Liver (tissue), 9 donors: ENCODE data around the gene GAS2. TPM values are rescaled to one million over a fixed set of nuclear protein-coding genes. Genes with fewer than 3 reads are reported as not detected.

Experiments used
- DNase-seq: peaks from one replicate; pipeline ENCODE4 v3.0.0-alpha.2; 2017; ENCODE audit warnings: low spot score
- H3K27ac ChIP-seq, 2 donors: one replicate each; pipeline ENCODE4 v1.7.0; 2013; ENCODE audit warnings: inconsistent platforms in 2 of 2, low read length in 2 of 2, control low read depth in 1 of 2, low read depth in 1 of 2, mild to moderate bottlenecking in 1 of 2
- H3K27me3 ChIP-seq, 4 donors: one replicate each; pipeline versions ENCODE4 v1.6.1 to v1.7.0; 2013; ENCODE audit warnings: low read length in 3 of 4, inconsistent platforms in 1 of 4, mild to moderate bottlenecking in 1 of 4, moderate library complexity in 1 of 4; ENCODE audit not compliant: control insufficient read depth in 4 of 4, insufficient read depth in 4 of 4
- H3K36me3 ChIP-seq, 4 donors: one replicate each; pipeline versions ENCODE4 v1.6.1 to v1.7.0; 2013; ENCODE audit warnings: low read length in 3 of 4, mild to moderate bottlenecking in 3 of 4, low read depth in 1 of 4, moderate library complexity in 1 of 4; ENCODE audit not compliant: control insufficient read depth in 4 of 4, insufficient read depth in 3 of 4
- H3K4me1 ChIP-seq, 4 donors: one replicate each; pipeline versions ENCODE4 v1.6.1 to v1.7.0; 2013; ENCODE audit warnings: low read length in 3 of 4, mild to moderate bottlenecking in 3 of 4, moderate library complexity in 1 of 4; ENCODE audit not compliant: control insufficient read depth in 4 of 4, insufficient read depth in 4 of 4
- H3K4me3 ChIP-seq, 3 donors: one replicate each; pipeline versions ENCODE4 v1.6.1 to v1.7.0; 2013; ENCODE audit warnings: low read length in 3 of 3, control low read depth in 1 of 3, low read depth in 1 of 3, mild to moderate bottlenecking in 1 of 3
- H3K9ac ChIP-seq, 2 donors: one replicate each; pipeline ENCODE4 v1.7.0; 2013; ENCODE audit warnings: low read length in 2 of 2, mild to moderate bottlenecking in 2 of 2, moderate library complexity in 2 of 2, control low read depth in 1 of 2, low read depth in 1 of 2
- H3K9me3 ChIP-seq, 4 donors: one replicate each; pipeline versions ENCODE4 v1.6.1 to v1.7.0; 2013; ENCODE audit warnings: low read length in 3 of 4; ENCODE audit not compliant: control insufficient read depth in 4 of 4
- EGR1 ChIP-seq, 2 donors: IDR thresholded peaks; 2 replicates each; pipeline ENCODE4 v1.6.1; 2016 to 2018; ENCODE audit warnings: antibody characterized with exemption in 2 of 2, low read depth in 2 of 2
- FOXA1 ChIP-seq: IDR thresholded peaks from 2 replicates; pipeline ENCODE4 v1.6.1; 2016; ENCODE audit warnings: antibody characterized with exemption
- FOXA2 ChIP-seq: IDR thresholded peaks from 2 replicates; pipeline ENCODE4 v1.6.1; 2016; ENCODE audit warnings: antibody characterized with exemption
- HNF4A ChIP-seq, 2 donors: conservative IDR thresholded peaks; 2 replicates each; pipeline ENCODE4 v1.6.1; 2016; ENCODE audit warnings: antibody characterized with exemption in 2 of 2, mild to moderate bottlenecking in 2 of 2
- HNF4G ChIP-seq: IDR thresholded peaks from 2 replicates; pipeline ENCODE4 v1.6.1; 2016; ENCODE audit warnings: antibody characterized with exemption
- JUND ChIP-seq, 2 donors: IDR thresholded peaks; 2 replicates each; pipeline ENCODE4 v1.6.1; 2016; ENCODE audit warnings: antibody characterized with exemption in 2 of 2
- NR2F2 ChIP-seq: IDR thresholded peaks from 2 replicates; pipeline ENCODE4 v1.6.1; 2016; ENCODE audit warnings: antibody characterized with exemption
- RAD21 ChIP-seq, 2 donors: IDR thresholded peaks; 2 replicates each; pipeline ENCODE4 v1.6.1; 2016; ENCODE audit warnings: antibody characterized with exemption in 2 of 2, mild to moderate bottlenecking in 2 of 2
- RXRA ChIP-seq, 2 donors: IDR thresholded peaks; 2 replicates each; pipeline ENCODE4 v1.6.1; 2017 to 2018; ENCODE audit warnings: antibody characterized with exemption in 2 of 2, mild to moderate bottlenecking in 1 of 2
- SP1 ChIP-seq: IDR thresholded peaks from 2 replicates; pipeline ENCODE4 v1.6.1; 2018; ENCODE audit warnings: antibody characterized with exemption, mild to moderate bottlenecking
- TAF1 ChIP-seq: conservative IDR thresholded peaks from 2 replicates; pipeline ENCODE4 v1.6.1; 2016; ENCODE audit warnings: antibody characterized with exemption, mild to moderate bottlenecking
- YY1 ChIP-seq: IDR thresholded peaks from 2 replicates; pipeline ENCODE4 v1.6.1; 2016; ENCODE audit warnings: antibody characterized with exemption, mild to moderate bottlenecking
- WGBS: extraction: QIAGEN DNeasy Blood & Tissue Kit; methylation state at CpG from one replicate; pipeline ENCODE4 v1.1.7; 2013; 5-methylcytosine and 5-hydroxymethylcytosine counted together
- polyA plus RNA-seq, 2 donors: library from polyadenylated mRNA; stranded (reverse) in 1 of 2; unstranded in 1 of 2; fragments of 200-250 nt in 1 of 2; fragments of >200 nt in 1 of 2; fragmentation: Nextera tagmentation in 1 of 2; extraction: Ambion mirVana in 1 of 2; gene quantifications; one replicate each; pipeline versions ENCODE4 v1.2.1 to v1.2.3, GENCODE V29; 2013 to 2015
- total RNA-seq, 2 donors: library from RNA; depleted of rRNA; stranded (reverse); fragments of >200 nt; gene quantifications; one replicate each; pipeline ENCODE4 v1.2.3, GENCODE V29; 2014
- TF ChIP-seq, protein P1 (sequence below): fragments of 150-350 bp; IDR thresholded peaks from 2 replicates; pipeline ENCODE4 v1.5.1; 2017; ENCODE audit warnings: improper control_type of control experiment, low read depth, low read length; ENCODE audit not compliant: missing input control
- TF ChIP-seq, protein P2 (sequence below): IDR thresholded peaks from 2 replicates; pipeline ENCODE4 v1.6.1; 2016; ENCODE audit warnings: antibody characterized with exemption, mild to moderate bottlenecking
- TF ChIP-seq, protein P3 (sequence below): IDR thresholded peaks from 2 replicates; pipeline ENCODE4 v1.6.1; 2016; ENCODE audit warnings: antibody characterized with exemption
- TF ChIP-seq, protein P4 (sequence below): IDR thresholded peaks from 2 replicates; pipeline ENCODE4 v1.6.1; 2016; ENCODE audit warnings: antibody characterized with exemption
- TF ChIP-seq, protein P5 (sequence below): IDR thresholded peaks from 2 replicates; pipeline ENCODE4 v1.6.1; 2016; ENCODE audit warnings: antibody characterized with exemption
- donor health status: healthy.
- donor health status: healthy.
- donor health status: healthy.
- donor health status: healthy.
- donor health status: healthy.

GAS2 gene
- total and polyA plus RNA-seq, 4 donors, result 13.4 to 75.6 (median 42.3) TPM

DNA sequence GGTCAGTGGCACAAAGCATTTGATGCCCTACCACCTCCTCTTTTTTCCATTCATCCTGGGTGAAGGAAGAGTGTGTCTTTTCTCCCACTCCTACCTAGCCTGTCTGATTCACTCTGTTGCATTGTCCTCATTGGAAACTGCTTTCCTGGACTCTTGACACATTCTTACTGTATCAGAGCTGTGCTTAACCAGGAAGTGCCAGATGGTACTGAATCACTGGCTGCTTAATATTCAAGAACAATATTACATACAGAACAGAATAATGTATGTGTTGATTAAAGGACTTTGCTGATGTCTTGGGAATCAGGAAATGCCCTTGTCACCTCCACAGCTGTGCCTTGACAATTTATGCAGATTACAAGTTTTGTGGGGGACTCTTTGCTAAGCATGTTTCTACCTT lies 118.8 kb downstream of the GAS2 start:
- Histone ChIP-seq H3K4me1 (peaks cover 0 to 4% (median 0%) of the 10 kb centered on the region in 4 donors), H3K4me3 (no peak overlapping the region), H3K9me3 (no peaks in the 10 kb centered on the region), H3K9ac (no peak overlapping the region), H3K27me3 (no peaks in the 10 kb centered on the region), H3K36me3 (peaks cover 0 to 3% (median 0%) of the 10 kb centered on the region in 4 donors), H3K27ac (no peak overlapping the region)
- TF ChIP-seq, protein P1, sequence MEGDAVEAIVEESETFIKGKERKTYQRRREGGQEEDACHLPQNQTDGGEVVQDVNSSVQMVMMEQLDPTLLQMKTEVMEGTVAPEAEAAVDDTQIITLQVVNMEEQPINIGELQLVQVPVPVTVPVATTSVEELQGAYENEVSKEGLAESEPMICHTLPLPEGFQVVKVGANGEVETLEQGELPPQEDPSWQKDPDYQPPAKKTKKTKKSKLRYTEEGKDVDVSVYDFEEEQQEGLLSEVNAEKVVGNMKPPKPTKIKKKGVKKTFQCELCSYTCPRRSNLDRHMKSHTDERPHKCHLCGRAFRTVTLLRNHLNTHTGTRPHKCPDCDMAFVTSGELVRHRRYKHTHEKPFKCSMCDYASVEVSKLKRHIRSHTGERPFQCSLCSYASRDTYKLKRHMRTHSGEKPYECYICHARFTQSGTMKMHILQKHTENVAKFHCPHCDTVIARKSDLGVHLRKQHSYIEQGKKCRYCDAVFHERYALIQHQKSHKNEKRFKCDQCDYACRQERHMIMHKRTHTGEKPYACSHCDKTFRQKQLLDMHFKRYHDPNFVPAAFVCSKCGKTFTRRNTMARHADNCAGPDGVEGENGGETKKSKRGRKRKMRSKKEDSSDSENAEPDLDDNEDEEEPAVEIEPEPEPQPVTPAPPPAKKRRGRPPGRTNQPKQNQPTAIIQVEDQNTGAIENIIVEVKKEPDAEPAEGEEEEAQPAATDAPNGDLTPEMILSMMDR, result no peak
- TF ChIP-seq, protein P2, sequence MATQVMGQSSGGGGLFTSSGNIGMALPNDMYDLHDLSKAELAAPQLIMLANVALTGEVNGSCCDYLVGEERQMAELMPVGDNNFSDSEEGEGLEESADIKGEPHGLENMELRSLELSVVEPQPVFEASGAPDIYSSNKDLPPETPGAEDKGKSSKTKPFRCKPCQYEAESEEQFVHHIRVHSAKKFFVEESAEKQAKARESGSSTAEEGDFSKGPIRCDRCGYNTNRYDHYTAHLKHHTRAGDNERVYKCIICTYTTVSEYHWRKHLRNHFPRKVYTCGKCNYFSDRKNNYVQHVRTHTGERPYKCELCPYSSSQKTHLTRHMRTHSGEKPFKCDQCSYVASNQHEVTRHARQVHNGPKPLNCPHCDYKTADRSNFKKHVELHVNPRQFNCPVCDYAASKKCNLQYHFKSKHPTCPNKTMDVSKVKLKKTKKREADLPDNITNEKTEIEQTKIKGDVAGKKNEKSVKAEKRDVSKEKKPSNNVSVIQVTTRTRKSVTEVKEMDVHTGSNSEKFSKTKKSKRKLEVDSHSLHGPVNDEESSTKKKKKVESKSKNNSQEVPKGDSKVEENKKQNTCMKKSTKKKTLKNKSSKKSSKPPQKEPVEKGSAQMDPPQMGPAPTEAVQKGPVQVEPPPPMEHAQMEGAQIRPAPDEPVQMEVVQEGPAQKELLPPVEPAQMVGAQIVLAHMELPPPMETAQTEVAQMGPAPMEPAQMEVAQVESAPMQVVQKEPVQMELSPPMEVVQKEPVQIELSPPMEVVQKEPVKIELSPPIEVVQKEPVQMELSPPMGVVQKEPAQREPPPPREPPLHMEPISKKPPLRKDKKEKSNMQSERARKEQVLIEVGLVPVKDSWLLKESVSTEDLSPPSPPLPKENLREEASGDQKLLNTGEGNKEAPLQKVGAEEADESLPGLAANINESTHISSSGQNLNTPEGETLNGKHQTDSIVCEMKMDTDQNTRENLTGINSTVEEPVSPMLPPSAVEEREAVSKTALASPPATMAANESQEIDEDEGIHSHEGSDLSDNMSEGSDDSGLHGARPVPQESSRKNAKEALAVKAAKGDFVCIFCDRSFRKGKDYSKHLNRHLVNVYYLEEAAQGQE, result no peak
- TF ChIP-seq RAD21 (IDR thresholded peaks at IDR 0.05), result no peak
- no peak for DNase-seq

DNA sequence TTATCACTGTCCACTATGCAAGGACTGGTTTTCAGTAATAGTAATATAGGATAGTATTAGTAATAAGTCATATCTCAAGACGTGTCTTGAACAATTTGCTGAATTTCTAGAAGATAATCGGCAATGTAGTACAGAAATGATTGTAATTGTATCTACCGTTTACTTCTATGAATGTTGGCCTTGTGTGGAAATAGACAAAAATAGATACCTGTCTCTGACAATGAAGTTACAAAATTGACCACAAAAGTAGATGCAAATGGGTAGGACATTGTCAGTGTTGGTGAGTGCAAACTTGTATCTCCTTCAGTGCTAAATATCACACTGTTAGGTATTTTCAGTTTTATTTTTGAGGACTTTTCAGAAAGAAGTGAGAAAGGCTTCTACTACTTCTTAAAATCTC lies 120.1 kb downstream of the GAS2 start:
- H3K27ac ChIP-seq, result no peak overlapping the region
- TF ChIP-seq HNF4G (no peak), SP1 (no peak), JUND (IDR thresholded peaks at IDR 0.05) (no peak), HNF4A (conservative IDR thresholded peaks at IDR 0.05) (no peak), NR2F2 (no peak), FOXA2 (no peak), RXRA (IDR thresholded peaks at IDR 0.05) (no peak), TAF1 (no peak), FOXA1 (no peak), YY1 (no peak), RAD21 (IDR thresholded peaks at IDR 0.05) (no peak), EGR1 (IDR thresholded peaks at IDR 0.05; ENCODE audit: low read depth in 2 of 2) (no peak)
- TF ChIP-seq, protein P3, sequence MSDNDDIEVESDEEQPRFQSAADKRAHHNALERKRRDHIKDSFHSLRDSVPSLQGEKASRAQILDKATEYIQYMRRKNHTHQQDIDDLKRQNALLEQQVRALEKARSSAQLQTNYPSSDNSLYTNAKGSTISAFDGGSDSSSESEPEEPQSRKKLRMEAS, result no peak
- TF ChIP-seq, protein P2, result no peak
- TF ChIP-seq, protein P4, sequence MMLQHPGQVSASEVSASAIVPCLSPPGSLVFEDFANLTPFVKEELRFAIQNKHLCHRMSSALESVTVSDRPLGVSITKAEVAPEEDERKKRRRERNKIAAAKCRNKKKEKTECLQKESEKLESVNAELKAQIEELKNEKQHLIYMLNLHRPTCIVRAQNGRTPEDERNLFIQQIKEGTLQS, result no peak
- TF ChIP-seq, protein P5, sequence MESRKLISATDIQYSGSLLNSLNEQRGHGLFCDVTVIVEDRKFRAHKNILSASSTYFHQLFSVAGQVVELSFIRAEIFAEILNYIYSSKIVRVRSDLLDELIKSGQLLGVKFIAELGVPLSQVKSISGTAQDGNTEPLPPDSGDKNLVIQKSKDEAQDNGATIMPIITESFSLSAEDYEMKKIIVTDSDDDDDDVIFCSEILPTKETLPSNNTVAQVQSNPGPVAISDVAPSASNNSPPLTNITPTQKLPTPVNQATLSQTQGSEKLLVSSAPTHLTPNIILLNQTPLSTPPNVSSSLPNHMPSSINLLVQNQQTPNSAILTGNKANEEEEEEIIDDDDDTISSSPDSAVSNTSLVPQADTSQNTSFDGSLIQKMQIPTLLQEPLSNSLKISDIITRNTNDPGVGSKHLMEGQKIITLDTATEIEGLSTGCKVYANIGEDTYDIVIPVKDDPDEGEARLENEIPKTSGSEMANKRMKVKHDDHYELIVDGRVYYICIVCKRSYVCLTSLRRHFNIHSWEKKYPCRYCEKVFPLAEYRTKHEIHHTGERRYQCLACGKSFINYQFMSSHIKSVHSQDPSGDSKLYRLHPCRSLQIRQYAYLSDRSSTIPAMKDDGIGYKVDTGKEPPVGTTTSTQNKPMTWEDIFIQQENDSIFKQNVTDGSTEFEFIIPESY, result no peak
- H3K9ac ChIP-seq, result no peak overlapping the region
- no peaks in the 10 kb centered on the region for H3K9me3 ChIP-seq
- no peak for DNase-seq
- H3K36me3 ChIP-seq, result peaks cover 0 to 3% (median 0%) of the 10 kb centered on the region in 4 donors
- H3K4me3 ChIP-seq, result no peak overlapping the region
- no peaks in the 10 kb centered on the region for H3K27me3 ChIP-seq
- peaks cover 0 to 4% (median 0%) of the 10 kb centered on the region in 4 donors for H3K4me1 ChIP-seq
- WGBS, result 90% methylated on average over 3 of the region's 3 CpGs
